GM13976 (cell line): Measurements from ENCODE around the gene ITGB3.

Source experiments
- DNase-seq: peaks from one replicate; pipeline ENCODE4 v3.0.0; 2012; ENCODE audit warnings: low spot score
- in situ Hi-C: fragments of 300-500 bp; cut with MboI; formaldehyde crosslinking; loops from one replicate; pipeline ENCODE4 v1.12.0; 2022; ENCODE audit warnings: low sequenced_read_pairs, mixed read lengths, inconsistent platforms; ENCODE audit not compliant: unreplicated experiment
- TF ChIP-seq, protein P1 (sequence below): IDR thresholded peaks from 2 replicates; pipeline ENCODE4 v1.5.1; 2012; ENCODE audit warnings: borderline replicate concordance, mild to moderate bottlenecking; ENCODE audit not compliant: insufficient read depth; ENCODE audit errors: extremely low read depth, missing control alignments, control extremely low read depth

Gene ITGB3

DNA sequence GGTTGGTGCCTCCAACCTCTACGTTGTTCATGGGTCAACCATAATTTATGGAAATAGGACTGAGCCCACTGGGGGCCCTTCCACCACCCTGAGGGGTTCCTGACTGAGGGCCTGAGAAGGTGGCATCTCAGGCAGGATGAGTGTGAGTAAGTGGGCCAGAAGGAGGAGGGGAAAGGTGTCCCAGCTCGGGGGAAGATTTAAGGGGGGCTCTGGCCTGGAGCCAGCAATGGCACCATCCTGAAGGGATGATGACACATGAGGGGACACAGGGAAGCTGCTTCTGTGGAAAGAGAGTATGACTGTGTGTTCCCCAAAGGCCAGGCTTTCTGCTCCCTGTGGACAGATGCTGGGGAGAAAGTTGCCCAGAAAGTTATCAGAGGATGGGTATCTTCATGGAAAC lies 25.8 kb upstream of the ITGB3 start:
- TF ChIP-seq, protein P1, sequence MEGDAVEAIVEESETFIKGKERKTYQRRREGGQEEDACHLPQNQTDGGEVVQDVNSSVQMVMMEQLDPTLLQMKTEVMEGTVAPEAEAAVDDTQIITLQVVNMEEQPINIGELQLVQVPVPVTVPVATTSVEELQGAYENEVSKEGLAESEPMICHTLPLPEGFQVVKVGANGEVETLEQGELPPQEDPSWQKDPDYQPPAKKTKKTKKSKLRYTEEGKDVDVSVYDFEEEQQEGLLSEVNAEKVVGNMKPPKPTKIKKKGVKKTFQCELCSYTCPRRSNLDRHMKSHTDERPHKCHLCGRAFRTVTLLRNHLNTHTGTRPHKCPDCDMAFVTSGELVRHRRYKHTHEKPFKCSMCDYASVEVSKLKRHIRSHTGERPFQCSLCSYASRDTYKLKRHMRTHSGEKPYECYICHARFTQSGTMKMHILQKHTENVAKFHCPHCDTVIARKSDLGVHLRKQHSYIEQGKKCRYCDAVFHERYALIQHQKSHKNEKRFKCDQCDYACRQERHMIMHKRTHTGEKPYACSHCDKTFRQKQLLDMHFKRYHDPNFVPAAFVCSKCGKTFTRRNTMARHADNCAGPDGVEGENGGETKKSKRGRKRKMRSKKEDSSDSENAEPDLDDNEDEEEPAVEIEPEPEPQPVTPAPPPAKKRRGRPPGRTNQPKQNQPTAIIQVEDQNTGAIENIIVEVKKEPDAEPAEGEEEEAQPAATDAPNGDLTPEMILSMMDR: no peak
- DNase-seq: no peak
- in situ Hi-C loops: no loop called here

DNA sequence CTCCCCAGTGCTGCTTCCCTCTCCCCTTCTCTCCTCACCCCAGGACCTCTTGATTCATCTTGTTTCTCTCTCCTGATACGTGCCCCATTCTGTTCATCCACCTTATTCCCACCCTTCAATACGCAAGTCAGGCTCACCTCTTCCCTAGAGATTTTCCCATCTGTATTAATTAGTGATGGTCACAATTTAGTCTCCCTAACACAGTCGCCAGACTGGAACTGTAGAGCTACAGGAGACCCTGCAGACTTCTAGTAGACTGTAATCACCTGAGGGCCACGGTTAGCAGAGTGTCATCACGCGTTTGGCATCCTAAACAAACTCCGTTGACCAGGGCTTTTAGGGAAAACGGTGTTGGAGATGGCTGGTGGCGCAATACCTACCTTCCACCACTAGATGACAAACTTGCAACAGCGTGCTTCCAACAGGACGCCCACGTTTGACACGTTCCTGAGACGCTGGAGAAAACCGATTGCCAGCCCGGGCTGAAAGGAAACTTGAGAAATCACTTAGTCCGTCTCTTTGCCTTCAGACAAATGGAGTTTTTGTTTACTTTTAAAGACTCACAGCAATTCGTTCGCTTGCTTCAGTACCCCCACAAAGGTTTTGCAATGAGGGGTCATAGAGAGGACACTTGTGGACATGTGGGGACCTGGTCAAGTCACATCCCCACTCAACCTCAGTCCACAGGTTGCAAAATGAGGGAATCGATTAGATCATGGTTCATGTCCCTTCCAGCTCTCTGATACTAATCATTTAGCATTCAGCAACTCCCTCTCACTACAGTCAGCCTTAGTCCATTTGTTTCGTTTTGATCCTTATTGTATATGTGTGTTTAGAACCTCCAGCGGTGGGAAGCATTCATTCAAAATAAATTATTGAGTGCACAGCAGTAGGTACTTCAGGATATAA lies 23.8 kb upstream of the ITGB3 start:
- TF ChIP-seq, protein P1: peak; percentile 95
- in situ Hi-C loops: loop anchor here (5.0 to 10.0 kb wide), 2 partner anchors 83 to 385 kb away; no protein-coding TSS in a partner anchor
- DNase-seq: peak; percentile 79

DNA sequence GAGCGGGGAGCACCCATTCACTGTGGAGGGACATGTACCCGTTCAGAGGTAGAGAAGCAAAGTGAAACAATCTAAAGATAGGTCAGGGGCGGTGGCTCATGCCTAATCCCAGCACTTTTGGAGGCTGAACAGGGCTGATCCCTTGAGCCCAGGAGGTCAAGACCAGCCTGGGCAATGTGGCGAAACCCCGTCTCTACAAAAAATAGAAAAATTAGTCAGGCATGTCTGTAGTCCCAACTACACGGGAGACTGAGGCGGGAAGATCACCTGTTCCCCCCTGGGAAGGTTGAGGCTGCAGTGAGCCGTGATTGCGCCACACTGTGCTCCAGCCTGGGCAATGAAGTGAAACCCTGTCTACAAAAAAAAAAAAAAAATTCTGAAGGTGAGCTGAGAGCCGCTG lies 22.8 kb upstream of the ITGB3 start:
- TF ChIP-seq, protein P1: no peak
- no peak for DNase-seq
- in situ Hi-C loops: loop anchor here (5.0 to 10.0 kb wide), 2 partner anchors 81 to 384 kb away; no protein-coding TSS in a partner anchor

DNA sequence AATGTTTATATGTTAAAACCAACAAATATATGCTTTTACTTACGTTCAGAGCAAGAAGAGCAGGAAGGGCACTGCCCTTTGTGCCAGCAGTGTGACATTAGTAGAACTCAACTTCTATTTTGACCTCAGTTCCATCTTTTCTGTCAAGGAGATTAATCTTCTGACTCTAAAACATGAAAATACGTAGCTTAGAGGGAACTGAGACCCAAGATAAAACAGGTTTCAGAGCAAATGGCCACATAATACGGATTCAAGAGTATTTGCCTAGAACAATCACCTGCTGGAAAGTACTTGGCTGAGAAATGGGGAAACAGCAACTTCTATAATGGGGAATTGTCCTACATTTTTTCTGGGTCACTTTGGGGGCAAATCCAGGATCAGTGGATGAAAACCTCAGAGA lies 22.3 kb upstream of the ITGB3 start:
- TF ChIP-seq, protein P1: no peak
- in situ Hi-C loops: loop anchor here (5.0 to 10.0 kb wide), 2 partner anchors 81 to 383 kb away; no protein-coding TSS in a partner anchor
- no peak for DNase-seq

GRCh38 chr17:47231866-47232265 lies 21.8 kb upstream of the ITGB3 start:
- in situ Hi-C loops: loop anchor here (5.0 to 10.0 kb wide), 2 partner anchors 80 to 383 kb away; no protein-coding TSS in a partner anchor
- DNase-seq: no peak
- TF ChIP-seq, protein P1: no peak

- in situ Hi-C loops: loop anchor here (5.0 to 10.0 kb wide), 2 partner anchors 80 to 382 kb away; no protein-coding TSS in a partner anchor
- DNase-seq: no peak
- TF ChIP-seq, protein P1: no peak
These were observed 21.2 kb upstream of the ITGB3 start for GRCh38 chr17:47232465-47232864.
